GM21717 (cell line): ENCODE results near the gene INTS13.
"Not testable (repeated sequence)": the region's sequence is repeated elsewhere in the genome, so short reads cannot be mapped to it uniquely, and the experiment has no call there.

Experiments used
- ATAC-seq: cut with Tn5 transposase; IDR thresholded peaks from one replicate; pipeline ENCODE4 v1.9.1; 2021; ENCODE audit warnings: mild to moderate bottlenecking, moderate library complexity; ENCODE audit not compliant: unreplicated experiment

Gene INTS13

DNA sequence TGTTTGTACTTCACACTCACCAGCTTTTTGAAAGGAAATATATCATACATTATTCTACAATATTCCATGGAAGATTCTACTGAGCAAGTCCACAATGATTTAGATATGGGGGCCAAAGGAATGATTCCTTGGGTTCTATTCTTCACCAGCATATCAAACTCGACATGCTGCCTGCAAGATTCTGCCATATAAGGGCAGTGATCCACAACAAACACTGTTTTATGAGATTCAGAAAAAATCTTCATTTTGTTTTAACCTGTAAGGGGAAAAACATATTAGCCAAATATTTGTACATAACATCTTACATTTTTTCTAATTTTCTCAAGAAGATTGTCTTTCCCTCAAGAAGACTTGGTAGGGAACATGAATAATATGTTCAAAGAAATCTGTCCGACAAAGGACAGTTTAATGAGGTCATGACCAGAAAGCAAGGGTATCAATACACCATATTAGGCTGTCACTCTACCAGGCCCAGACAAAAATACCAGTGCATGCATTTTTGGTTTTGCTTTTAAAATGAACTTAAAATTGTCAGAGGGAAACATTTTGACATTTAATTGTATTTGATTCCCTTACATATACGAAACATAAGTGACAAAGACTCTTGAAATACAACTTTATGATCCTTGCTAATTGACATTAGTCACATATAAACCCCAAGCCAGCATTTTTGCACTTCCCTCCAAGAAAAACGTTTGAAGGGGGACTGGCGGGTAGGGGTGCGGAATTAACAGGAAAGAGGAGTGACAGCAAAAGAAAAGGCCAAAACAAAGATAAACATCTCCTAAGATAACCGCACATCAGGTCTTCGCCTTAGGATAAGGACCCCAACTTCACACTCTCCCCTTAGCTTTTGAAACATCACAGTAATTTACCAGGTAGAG is 980 bp downstream of the INTS13 start:
- ATAC-seq, result no peak

DNA sequence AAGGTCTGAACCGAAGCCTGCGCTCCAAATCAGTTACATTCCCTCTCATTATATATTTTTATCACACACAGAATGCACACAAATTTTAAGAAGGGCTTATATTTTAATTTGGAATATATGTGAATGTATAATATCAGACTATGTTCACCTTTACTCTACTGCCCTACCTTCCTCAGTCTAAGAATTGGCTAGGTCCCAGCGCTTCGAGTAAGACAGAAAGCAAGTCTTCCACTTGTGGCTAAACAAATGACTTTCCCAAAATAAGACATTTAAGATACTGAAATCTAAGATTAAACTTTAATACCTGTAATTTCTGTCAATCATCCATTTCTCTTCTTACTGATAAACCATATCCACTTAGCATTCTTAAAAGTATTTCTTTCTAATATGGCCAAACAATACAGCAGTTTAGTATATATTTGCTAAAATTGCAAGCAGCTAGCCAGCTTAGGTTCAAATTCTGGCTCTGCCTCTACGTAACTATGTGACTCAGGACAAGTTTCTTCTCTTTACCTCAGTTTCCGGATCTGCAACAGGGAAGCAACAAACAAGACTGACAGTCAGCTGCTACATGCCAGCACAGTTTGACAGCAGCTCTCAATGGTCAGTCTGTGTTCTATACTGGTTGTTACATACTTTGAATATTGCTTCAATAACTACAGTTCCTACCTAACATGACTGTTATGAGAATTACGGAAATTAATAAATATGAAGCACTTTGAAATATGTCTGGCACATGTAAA is 2.0 kb downstream of the INTS13 start:
- ATAC-seq, result no peak

- ATAC-seq, result no peak
Observed at GRCh38 chr12:26929590-26929989, 8.2 kb downstream of the INTS13 start.

DNA sequence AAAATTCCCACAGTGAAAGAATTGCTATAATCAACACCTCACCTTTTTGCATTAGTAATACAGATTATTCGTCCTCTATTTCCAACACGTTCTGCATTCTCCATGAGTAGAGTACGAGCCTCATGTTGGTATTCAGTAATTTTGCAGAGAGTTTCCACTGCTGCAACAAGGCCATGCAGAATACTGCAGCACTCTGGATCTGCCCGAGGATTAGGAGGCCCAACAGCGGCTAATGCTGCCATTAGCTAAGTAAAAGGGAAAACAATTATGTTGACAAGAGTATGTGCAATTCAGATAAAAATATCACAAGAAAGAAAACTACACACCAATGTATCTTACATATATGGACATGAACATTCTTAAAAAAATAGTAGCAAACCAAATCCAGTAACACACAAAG is 9.1 kb downstream of the INTS13 start:
- no peak for ATAC-seq

- ATAC-seq, result no peak
Observed at GRCh38 chr12:26921886-26922285, 15.9 kb downstream of the INTS13 start.

DNA sequence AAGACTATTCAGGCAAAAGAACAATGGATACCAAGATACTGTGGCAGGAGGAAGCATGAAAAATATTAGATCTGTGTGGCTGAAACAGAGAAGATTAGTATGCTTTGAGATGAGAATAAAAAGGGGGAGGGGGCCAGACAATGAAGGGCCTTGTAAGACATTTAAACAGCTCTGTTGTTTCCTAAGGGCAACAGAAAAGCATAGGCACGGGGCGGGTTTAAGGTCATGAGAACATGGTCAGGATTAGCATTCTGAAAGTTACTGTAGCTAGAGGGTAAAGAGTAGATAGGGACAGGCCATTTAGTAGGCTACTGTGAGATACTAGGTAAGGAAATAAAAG is 18.6 kb downstream of the INTS13 start:
- no peak for ATAC-seq

DNA sequence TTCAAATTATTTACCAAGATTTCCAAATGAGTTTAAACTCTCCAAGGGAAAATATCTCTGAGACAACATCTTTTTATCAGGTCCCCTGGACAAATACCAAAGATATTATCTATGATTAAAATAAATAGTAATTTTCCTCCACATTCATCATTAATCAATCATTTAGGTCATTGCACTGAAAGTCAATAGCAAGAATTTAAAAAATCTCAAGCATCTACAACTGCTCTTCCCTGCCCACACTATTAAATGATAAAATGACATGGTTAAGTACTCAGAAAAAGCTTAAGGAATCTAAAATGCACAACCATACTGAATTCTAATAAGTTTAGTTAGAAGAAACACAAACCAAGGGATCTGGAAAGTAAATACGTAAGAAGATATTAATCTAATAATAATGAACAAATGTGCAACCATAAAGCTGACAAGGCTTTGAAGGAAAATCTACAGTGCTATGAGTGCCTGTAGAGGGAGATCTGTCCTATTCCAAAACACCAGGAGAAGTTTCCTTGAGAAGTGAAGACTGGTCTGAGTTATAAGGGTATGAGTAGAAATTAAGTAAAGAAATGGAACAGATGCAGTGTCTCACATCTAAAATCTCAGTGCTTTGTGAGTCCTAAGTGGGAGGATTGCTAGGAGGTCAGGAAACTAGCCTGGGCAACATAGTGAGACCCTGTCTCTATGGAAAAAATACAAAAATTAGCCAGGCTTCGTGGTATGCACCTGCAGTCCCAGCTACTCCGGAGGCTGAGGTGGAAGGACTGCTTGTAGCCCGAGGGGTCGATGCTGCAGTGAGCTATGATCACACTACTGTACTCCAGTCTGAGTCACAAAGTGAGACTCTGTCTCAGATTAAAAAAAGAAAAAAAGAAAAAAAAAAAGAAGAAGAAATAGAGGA is 19.2 kb downstream of the INTS13 start:
- ATAC-seq, result no peak

DNA sequence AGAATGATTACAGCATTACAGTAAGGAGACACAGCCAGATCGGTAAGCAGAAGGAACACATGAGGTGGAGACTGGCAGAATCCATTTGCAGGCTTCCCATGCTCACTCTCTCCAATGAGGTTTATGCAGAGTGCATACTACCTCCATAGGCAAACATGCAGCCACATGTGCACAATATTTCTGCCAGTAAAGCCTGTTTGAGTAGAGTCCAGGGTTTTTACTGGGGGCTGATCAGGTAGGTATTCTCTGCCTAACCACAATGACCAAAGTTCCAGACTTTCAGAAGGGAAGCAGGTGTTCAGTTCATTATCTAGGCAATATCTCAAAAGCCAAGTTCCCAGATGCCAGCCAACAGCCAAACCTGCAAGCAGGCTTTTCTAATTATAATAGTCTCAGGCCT is 31.1 kb downstream of the INTS13 start:
- no peak for ATAC-seq

GRCh38 chr12:26906024-26906423 is 31.8 kb downstream of the INTS13 start:
- ATAC-seq, result no peak

DNA sequence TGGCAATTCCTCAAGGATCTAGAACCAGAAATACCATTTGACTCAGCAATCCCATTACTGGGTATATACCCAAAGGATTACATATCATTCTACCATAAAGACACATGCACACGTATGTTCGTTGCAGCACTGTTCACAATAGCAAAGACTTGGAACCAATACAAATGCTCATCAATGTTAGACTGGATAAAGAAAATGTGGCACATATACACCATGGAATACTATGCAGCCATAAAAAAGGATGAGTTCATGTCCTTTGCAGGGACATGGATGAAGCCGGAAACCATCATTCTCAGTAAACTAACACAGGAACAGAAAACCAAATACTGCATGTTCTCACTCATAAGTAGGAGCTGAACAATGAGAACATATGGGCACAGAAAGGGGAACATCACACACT is 34.4 kb downstream of the INTS13 start:
- not testable (repeated sequence) for ATAC-seq

GRCh38 chr12:26896913-26897312 is 40.9 kb downstream of the INTS13 start:
- no peak for ATAC-seq

DNA sequence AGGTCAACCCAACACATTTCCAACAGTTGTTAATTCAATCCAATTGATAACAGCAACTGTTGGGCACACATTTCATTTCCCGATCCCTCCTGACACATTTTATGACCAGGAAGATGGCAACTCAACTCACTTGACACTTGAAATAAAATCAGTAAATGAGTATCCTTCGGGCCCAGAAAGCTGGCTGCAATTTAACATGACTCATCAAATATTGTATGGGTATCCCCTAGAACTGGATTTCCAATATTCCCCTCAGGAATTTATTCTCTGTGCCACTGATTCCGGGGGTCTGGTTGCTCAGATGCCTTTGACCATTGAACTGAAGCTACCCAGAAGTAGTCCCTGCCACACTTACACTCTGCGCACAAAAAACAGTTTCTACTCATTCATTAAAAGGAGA is 42.1 kb downstream of the INTS13 start:
- ATAC-seq, result no peak

- no peak for ATAC-seq
Observed at GRCh38 chr12:26891704-26892103, 46.1 kb downstream of the INTS13 start.

DNA sequence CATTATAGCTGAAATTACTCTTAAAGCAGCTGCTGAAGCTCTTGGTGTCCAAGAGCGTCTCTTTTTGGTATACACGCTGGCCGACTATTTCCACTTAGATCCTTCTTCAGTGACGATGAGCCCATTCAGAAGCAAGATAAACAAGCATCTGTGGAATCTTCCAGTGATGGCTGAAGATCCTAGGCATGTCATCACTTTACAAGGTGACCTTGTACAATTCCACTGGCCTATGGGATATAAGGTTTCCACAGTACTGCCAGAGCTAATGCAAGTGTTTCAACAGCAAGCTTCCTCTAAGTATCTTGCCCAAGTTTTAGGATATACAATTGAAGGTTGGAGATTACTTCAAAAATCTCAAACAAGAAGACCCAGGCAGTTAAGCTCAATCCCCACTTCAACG is 47.0 kb downstream of the INTS13 start:
- ATAC-seq, result no peak

GRCh38 chr12:26884765-26885576 is 52.8 kb downstream of the INTS13 start:
- no peak for ATAC-seq

DNA sequence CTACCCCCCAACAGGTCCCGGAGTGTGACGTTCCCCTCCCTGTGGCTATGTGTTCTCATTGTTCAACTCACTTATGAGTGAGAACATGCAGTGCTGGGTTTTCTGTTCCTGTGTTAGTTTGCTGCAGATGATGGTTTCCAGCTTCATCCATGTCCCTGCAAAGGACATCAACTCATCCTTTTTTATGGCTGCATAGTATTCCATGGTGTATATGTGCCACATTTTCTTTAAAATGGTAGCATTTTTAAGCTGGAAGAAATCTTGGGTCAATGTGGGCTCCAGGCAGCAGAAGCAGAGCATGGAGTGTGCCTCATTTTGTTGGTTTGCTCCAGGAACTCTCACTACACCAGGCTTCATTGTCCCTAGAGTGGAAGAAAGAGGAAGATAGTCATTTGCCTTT is 57.2 kb downstream of the INTS13 start:
- ATAC-seq, result no peak

DNA sequence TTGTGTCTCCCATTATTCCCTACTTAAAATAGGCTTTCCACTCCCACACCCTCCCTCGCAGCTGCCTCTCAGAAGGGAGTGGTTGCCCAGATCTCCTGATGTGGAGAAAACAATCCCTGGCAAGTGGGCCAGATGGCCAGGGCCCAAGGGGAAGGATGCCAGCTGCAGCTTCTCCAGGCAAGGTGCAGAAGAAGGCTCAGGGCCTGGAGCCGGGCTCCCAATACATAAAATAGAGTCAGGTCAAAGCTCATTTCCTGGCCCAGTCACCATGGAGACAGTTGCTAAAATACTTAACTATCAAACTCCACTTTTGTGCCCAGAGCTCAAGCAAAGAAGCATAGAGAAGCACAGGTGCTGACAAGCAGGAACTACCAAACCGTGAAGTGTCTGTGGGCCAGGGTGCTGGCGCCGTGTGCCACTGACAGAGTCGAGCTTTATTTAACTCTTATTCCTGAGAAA is 59.1 kb downstream of the INTS13 start:
- no peak for ATAC-seq

GRCh38 chr12:26874501-26875296 is 63.1 kb downstream of the INTS13 start:
- no peak for ATAC-seq

DNA sequence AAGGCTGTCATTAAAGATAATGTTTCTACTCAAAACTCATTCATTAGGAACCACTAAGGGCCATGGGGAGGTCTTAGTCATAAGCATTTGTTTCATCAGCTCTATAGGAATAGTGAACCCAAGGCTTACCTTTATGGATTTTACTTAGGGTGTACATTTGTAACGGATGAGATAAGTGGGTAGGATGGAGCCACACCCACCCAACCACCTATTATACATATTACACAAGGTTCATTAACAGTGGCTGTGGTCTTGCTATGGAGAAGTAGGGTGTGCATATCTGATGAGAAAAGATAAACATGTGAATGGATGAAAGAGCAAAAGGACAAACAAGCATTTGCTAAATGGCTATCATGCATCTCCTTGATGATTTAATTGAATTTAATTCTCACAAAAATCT is 65.2 kb downstream of the INTS13 start:
- no peak for ATAC-seq

DNA sequence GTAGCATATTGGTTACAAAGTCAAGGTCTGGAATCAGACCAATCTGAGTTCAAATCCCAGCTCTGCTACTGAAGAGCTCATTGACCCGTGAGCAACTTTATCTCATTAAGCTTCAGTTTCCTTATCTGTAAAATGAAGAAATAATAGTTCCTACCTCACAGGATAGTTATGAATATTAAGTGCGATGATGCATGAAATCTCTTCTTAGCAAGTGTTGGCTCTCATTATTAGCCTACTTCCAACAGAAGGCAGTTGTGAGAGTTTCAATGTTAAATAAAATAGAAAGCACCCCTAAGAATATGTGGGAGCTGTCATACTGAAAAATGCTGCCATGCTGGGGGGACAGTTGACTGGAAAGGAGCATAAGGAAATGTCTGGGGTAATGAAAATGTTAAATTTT is 65.8 kb downstream of the INTS13 start:
- no peak for ATAC-seq
